ENCODE measurements around the gene ARHGEF7.
A peak's percentile ranks its signal among the peaks of the same experiment; 100 is the strongest.

ARHGEF7 gene

DNA sequence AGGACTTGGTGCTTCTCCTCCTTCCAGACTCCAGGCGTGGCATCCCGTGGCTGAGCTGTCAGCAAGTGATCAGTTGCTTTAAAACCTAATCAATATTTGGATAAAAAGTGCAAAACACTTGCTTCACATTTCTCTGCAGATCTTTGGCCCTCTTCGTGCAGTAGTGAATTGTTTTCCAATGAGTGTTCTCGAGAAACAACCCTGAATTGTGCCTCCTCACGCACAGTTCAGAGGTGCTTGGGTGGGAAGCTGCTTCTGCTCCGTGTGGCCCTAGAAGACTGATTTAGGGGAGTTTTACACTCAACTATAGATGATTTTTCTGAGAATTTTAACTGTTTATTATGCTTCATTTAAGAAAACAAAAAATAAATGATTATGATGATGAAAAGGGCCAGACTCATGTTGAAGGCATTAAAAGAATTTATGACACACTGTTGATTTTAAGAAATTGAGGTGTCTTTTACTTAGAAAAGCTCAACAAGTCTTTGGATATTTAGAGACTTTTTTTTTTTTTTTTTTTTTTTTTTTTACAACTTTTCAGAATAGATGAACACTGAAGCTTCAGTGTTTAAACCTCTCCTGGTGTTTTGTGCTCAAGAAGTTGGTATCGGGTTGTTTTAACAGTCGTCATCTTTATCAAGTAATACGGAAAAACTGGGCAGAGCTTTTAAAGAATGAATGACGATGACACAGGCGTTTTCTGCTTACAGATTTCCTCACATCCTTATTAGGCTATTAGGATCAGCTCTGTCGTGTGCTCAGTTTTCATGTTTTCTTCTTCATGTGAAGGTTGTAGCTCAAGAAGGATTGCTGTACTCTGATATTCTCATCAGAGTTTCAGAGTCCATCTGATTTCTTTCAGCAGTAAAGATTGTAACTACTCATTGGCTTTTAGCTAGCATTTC is 165.8 kb downstream of the ARHGEF7 start:
- no peak for DNase-seq (ENCODE audit: low spot score)

DNA sequence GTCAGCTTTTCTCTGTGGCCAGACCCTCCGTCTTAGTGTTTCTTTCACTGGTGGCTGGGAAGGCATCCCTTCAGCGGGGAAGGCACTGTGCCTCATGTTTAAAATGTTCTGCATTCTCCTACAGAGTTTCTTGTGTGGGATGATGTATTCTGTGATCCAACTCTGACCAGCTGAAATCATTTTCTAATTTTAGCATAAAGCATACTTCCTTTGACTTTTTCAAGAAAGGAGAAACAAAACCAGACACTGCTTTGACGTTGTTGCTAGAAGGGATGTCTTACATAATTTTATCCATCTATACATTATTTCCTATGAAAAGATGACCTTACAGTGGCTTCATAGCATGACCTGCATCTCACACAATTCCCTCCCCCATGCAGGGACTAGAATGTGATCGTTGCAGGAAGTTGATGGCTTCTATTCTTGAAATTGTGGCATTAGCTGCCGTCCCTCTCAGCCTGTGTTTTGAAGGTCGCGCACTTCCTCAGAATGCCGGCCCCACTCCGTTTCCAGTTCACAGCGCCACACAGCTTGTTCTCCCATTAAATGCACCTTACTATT is 166.7 kb downstream of the ARHGEF7 start:
- no peak for DNase-seq (ENCODE audit: low spot score)

DNA sequence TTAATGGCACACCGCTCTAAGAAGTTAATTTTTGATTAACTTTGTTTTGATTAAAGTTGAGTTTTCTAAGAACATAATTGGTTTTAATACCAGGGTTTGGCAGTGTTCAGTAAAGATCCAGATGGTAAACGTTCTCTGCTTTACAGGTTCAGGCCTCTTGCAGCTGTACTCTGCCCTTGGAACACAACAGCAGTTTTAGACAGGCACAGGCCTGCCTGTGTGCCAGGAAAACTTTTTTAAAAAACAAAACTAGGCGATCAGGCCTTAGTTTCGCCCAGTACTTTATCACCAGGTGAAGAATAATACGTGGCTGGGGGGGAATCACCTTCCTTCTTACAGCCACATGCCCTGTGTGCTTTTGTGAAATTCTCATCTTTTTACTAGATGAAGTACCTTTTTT is 167.3 kb downstream of the ARHGEF7 start:
- no peak for DNase-seq (ENCODE audit: low spot score)

DNA sequence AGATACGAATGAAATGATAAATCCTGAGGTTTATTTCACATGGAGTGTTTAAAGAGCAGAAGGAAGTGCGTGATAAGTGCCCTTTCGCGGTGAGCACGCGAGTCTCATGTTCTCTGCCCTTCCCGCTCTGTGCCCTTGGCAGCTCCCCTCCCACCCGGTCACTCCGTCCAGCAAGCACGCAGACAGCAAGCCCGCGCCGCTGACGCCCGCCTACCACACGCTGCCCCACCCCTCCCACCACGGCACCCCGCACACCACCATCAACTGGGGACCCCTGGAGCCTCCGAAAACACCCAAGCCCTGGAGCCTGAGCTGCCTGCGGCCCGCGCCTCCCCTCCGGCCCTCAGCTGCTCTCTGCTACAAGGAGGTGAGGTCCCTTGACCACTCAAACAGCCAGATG is 167.9 kb downstream of the ARHGEF7 start:
- no peak for DNase-seq (ENCODE audit: low spot score)

DNA sequence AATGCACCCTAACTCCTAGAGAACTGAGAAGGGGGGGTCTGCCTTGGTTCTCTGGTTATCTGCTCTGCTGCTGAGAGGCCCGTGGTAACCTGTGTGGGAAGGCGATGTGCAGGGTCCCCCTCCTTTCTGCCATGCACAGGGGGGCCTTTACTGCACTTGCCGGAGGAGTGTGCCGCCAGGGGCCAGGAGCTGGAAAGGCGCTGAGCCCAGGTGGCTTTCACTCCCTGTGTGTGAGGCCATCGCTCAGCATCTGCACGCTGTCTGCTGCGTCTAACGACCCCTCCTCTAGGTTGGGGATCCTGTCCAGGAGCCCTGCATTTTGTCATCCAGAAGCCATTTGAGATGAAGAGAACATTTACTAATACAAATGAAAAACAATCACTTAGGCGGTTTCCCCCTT is 168.3 kb downstream of the ARHGEF7 start:
- DNase-seq (ENCODE audit: low spot score), result no peak

DNA sequence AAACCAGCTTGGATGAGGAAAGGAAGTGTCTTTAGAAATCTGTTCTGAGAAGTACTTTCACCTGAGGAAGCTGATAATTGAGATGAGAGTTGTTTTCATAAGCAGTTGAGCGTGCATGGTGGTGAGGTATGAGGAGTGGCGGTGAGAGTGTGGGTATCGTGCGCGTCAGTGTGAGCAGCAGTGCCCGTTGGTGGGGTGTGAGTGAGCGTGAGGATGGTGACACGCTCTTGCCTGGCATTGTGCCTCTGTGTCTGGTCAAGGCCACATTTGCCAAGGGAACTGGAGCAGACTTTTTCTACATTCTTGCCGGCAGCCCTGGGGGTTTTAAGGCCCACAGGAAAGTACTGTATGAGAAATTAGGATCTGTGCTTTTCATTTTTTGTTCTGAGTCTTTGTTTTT is 168.9 kb downstream of the ARHGEF7 start:
- DNase-seq (ENCODE audit: low spot score), result no peak

DNA sequence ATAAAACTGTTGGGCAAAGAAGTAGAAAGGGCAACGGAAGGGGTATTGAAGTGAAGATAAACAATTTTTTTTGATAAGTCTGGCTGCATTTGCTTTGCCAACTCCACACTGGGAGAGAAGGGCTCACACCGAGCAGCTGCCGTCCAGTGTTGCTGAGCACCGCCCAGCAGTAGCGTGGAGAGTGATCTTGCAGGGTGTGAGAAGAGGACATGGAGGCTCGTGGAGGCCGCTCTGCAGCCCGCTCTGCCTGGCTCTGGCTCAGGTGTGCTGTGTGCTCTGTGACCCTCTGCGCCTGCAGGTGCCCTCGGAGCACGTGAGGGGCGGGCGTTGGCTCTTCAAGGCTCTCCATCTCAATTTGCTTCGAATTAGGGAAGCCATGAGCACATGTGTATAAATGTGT is 169.5 kb downstream of the ARHGEF7 start:
- DNase-seq (ENCODE audit: low spot score), result no peak

DNA sequence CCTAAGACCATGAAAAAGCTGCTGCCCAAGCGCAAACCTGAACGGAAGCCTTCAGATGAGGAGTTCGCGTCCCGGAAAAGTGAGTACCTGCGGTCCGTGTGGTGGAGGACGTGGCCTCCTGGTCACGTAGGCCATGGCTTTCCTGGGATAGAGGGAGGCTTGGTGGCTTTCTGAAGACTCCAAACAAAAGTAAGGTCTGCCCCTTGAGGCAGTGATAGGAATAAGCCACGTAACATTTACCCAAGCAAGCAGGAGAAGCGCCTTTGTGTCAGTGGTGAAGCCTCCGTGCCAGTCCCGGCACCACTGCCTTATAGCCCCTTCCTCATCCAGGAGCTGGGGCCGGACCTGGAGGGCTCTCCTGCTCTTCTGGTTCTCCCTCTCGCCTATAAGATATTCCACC is 171.1 kb downstream of the ARHGEF7 start:
- no peak for DNase-seq (ENCODE audit: low spot score)

DNA sequence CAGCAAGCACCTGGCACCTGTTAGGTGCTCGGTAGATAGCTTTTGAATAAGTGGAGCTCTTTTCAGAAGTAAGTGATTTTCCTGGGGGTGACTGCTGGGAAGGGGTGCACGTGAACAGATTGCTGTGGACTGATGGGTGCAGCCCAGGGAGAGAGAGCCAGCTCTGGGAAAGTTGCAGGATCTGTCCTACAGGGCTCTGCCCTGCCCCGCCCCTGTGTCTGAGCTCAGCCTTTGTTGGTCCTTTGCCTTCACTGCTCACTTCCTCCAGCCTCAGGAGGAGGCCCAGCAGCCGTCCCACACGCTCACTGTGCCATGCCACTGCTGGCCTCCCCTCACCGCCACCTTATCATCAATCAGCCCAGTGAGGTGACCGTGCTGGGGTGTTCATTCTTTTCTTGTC is 171.6 kb downstream of the ARHGEF7 start:
- DNase-seq (ENCODE audit: low spot score), result no peak

DNA sequence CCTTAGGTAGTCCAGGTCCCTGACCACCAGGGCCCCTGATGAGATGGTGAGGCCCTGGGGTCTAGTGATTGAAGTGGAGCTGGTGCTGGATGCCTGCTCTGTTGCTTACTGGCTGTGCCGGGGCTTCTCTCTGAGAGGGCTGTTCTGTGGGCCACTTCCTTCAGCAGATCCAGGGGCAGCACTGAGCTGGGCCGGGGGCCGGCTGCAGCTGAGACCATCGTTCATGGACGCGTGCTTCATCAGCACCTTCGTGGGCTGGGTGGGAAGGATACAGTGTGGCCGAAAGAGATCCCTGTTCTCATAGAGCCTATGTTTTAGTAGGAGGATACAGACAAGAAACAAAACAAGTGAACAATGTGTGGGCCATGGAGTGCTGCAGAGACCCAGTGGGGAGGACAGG is 172.1 kb downstream of the ARHGEF7 start:
- no peak for DNase-seq (ENCODE audit: low spot score)

DNA sequence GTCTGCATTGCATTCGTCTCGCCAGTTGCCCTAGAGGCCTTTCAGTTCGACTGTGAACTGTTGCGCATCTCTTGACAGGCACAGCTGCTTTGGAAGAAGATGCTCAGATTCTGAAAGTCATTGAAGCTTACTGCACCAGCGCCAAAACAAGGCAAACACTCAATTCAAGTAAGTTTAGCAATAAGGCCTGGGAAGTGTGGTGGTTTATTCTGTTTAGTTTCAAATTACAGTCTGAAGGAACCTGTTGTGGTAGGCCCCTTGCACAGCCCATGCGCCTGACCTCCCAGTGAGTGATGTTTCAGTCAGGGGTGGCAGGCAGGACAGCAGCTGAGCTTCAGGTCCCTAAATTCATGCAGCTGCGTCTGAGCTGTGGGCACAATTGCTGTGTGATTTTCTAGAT is 173.2 kb downstream of the ARHGEF7 start:
- DNase-seq (ENCODE audit: low spot score), result no peak

DNA sequence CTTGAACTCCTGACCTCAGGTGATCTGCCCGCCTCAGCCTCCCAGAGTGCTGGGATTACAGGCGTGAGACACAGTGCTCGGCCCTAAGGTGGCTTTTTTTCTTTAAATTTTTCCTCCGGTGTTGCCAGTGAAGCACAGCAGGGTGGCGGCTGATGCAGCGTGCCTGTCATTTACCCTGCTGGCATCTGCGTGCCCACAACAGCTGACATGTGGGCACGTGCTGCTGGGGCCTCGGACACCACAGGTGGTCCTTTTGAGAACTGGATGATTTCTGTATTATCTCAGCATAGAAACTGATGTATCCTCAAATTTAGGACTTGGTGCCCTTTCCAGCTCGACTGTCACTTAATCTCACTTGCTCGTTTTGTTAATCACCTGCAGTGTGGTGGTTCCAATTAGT is 174.1 kb downstream of the ARHGEF7 start:
- DNase-seq (ENCODE audit: low spot score), result no peak

DNA sequence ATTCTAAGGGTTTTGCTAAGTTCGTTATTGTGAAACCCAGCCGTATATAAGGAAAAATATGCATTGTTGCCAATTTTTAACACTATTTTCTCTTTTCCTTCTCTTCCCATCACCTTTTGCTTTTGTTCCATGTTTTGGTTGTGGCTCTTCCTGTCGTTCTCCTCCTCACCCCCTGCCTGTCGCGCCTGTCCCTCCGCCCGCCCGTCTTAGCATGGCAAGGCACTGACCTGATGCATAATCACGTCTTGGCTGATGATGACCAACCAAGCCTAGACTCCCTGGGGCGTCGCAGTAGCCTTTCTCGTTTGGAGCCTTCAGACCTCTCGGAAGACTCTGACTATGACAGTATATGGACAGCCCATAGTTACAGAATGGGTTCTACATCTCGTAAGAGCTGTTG is 176.8 kb downstream of the ARHGEF7 start:
- no peak for DNase-seq (ENCODE audit: low spot score)

DNA sequence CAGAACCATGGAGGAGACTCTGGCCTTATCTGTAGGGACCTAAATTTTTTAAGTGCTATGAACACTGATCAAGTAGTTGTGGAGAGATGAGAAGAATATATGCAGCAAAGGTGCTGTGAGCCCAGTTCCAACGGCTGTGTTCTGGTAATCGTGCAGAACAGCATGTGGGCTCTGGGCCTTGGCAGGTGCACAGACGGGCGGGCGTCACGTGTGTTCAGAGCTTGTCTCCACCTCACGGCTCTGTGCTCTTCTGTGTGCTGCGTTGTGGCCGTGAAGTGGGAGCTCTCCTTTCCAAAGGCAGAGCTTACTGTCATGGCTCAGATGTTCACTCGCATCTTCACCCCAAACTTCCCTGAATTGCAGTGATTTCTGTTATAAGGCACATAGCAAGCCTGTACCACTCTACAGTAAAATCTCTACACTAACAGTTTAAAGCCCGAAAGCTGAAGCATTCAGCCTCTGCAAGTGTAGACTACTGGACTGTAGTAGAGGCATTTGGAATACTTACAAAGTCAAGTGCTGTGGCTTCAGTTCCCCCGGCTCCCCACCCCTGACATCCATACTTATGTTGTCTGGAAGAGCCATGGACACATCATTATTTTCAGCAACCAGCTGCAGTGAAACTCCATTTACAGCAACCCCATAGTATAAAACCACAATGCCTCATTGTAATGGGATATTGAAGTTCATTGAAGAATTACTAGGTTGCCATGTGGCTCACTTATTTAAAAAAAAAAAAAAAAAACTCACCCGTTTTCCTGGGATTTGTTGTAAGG is 177.8 kb downstream of the ARHGEF7 start:
- DNase-seq (ENCODE audit: low spot score), result no peak

DNA sequence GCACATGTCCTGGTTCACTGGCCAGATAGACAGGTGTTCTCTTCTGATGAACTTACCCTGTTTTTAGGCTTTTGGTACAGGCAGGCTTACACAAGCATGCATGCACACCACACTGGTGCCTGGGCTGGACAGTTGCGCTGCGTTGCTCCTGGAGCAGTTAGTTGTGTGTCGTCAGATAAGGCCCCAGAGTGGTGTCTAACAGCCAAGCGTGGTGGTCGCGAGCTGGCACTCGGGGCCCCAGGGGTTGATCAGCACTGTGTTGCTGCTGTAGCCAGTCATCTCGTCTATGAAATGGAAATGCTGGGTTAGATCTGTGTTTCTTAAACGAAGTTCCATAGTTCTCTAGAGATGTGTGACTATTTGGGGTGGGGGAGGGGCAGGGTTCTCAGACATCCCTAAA is 180.8 kb downstream of the ARHGEF7 start:
- DNase-seq (ENCODE audit: low spot score), result no peak

DNA sequence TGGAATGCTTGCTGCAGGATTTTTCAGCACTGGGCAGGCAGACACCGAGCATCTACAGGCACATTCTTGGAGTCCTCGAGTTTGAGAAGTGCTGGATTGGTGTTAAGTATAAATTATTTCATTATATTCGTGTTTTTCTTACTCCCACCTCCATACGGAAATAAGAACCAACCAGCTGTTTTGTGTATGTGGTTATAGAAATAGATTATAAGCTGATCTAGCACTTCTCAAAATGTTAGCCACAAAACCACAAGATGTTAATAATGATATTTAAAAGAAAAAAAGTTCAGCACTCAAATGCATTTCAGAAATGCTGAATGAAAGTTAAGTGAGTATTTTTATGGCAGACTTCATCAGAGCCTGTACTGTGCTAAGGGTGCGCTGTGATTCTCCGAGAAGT is 181.3 kb downstream of the ARHGEF7 start:
- DNase-seq (ENCODE audit: low spot score), result peak; percentile 21

DNA sequence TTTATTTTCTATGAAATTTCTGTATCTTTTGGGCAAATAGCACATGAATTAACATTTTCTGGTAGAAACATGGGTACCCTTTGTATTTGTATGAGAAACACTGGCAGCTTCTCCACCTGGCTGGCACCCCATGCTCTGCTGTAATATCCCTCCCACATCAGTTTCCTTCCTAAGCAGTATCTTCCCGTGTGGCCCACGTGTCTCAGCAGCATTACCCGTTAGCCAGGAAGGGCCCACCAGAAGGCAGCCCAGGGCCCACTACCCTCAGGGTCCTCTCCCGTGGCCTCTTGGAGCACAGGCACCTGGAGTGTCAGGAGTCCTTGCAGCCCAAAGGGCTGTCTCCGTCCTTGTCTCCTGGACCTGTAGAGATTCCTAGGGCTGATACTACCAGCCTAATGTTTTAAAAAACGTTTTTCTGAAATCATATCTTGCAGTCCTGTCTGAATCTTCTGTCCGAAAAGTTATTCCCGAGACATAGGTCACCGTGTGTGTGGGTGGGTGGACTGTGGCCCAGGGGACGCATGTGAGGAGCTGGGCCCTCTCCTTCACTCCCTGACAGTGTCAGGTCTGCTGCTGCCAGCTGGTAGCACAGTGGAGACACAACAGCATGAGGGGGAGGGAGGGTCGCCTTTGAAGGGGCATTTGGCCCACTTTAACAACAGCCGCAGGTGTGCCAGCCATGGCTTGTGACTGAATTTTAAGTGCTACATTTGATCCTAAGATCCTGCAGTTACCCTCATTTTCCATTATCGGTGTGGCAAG is 183.3 kb downstream of the ARHGEF7 start:
- DNase-seq (ENCODE audit: low spot score), result no peak

DNA sequence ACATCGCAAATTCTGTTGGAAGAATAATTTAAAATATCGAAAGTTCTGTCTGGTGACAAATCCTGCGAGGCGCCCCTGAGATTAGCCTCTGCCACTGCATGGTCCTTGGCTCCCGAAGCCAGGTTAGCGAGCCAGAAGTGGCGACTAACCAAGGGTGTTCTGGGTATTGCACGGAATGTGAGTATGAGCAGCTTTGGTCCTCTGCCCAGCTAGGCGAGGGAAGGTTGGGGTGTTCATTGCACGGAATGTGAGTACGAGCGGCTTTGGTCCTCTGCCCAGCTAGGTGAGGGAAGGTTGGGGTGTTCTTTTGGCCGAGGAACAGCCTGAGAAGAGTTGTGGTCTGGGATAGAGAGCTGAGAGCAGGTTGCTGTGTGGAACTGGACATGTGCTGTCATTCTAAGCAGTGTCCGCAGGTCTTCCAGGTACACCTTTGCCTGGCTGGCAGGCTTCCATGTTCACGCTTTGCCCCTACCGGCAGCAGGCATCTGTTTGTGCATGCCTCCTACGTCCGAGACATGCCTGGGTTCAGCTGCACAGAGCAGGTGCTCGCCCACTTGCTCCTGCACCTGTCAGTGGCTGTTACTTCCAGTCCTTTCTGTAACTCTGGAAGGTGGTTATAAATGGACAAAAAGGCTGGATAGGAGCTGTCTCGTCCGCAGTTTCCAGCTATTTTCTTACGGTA is 187.1 kb downstream of the ARHGEF7 start:
- no peak for DNase-seq (ENCODE audit: low spot score)

DNA sequence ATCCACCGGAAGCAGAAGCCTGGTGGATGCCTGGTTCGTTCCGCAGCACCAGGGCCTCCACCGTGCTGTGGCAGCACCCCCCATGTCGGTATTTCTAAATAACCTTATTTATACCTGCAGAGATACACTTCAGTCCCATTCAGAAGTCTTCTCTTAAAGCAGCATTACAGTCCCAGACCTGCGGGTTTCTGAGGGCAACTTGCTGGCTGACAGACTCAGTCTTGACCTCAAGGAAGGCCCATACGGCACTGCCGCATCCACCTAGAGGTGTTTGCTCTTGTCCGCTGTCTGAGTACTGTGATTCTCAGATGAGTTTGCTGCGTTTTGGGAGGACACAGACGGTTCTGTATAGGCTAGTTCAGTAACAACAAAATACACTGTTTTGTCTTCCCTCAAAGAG is 188.4 kb downstream of the ARHGEF7 start:
- DNase-seq (ENCODE audit: low spot score), result no peak

DNA sequence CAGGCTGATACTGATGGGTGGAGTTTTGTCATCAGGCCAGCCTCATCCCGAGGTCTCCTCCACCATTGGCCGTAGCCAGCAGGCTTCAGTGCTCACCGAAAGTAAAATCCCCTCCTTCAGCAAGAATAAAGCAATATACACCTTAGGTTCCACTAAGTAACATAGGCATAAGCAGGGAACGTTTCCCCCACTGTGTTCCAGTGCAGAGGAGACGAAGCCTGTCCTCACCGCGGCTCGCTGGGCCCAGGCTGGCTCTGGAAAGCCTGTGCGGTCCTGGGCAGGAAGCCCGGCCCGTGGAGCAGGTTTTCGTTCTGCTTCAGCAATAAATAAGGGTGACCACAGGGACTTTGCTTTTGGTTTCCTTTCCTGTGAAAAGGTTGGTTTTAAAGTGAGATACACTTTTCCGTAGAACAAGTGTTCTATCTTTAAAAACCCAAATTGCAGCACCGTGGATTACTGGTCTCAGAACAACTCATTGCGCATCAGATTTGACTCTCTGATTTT is 189.0 kb downstream of the ARHGEF7 start:
- DNase-seq (ENCODE audit: low spot score), result no peak

DNA sequence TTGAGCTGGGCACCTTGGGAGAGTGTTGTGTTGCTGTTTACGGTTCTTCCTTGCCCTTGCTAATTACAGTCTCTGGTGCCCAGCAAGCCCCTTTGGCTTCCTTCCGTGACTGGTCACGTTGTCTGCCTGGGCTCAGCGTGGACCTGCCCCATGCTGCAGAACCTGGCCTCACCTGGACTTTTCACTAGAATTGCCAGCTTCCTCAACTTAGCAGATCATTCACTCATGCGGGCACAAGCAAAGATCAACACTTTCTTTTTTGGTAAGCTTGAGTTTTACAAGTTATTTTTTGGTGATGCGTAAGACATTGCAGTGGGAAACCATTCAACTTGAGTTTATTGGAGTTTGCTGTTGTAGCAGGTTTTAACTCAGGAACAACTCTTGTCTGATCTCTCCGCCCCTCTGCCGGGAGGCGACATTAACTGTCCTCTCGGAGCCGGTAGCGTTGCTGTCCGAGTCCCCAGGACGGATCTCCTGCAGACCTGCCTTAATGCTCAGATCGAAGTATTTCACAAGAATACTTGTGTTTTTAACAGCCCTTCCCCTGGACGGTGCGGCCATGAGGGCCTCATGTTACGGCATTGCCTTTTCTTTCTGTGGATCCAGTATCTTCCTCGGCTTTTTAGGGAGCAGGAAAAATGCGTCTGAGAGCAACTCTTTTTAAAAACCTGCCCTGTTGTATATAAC is 189.6 kb downstream of the ARHGEF7 start:
- DNase-seq (ENCODE audit: low spot score), result no peak
